B cell (primary cell): ENCODE results near the gene CABLES1. TPM values are rescaled to one million over a fixed set of nuclear protein-coding genes. Genes with fewer than 3 reads are reported as not detected.
"Not testable (repeated sequence)": the region's sequence is repeated elsewhere in the genome, so short reads cannot be mapped to it uniquely, and the experiment has no call there.

Experiments used
- ATAC-seq: fragments of 200-7000 bp; cut with Tn5 transposase; one replicate; pipeline ENCODE4 v1.10.0; 2021; ENCODE audit warnings: low read depth, mild to moderate bottlenecking, moderate number of reproducible peaks, moderate library complexity
- CTCF ChIA-PET: fragments of 350-600 bp; sonication (Branson Sonifier 250); formaldehyde crosslinking; loops from one replicate; lab custom pipeline; 2021; ENCODE audit warnings: antibody characterized with exemption, inconsistent platforms; lab: Charles Lee
- POLR2A ChIA-PET: fragments of 350-600 bp; sonication (Branson Sonifier 250); formaldehyde crosslinking; loops from one replicate; lab custom pipeline; 2021; ENCODE audit warnings: antibody characterized with exemption; lab: Charles Lee
- DNase-seq: peaks from one replicate; pipeline ENCODE4 v3.0.0; 2013
- H2AFZ ChIP-seq: 2 replicates; pipeline ENCODE4 v1.6.1; 2012; ENCODE audit warnings: mild to moderate bottlenecking, low read depth, low read length; ENCODE audit not compliant: insufficient read depth, poor library complexity, severe bottlenecking
- H3K27ac ChIP-seq, 2 donors: 1 replicate in 1 of 2; 2 replicates in 1 of 2; pipeline ENCODE4 v1.5.1; 2012 to 2013; ENCODE audit warnings: low read length in 2 of 2, mild to moderate bottlenecking in 2 of 2, moderate library complexity in 1 of 2
- H3K27me3 ChIP-seq, 4 experiments: fragments of 200-600 bp in 1 of 4; sonication (generic) in 1 of 4; replicated peaks in 1 of 4; 1 replicate in 2 of 4; 2 replicates in 2 of 4; pipeline versions ENCODE4 v1.6.1 to v1.7.0; 2013 to 2016; ENCODE audit warnings: low read length in 3 of 4, mild to moderate bottlenecking in 2 of 4, mixed read lengths in 1 of 4, moderate library complexity in 1 of 4; ENCODE audit not compliant: insufficient read depth in 4 of 4, control insufficient read depth in 3 of 4; ENCODE audit errors: control extremely low read depth in 1 of 4
- H3K36me3 ChIP-seq, 2 experiments: replicated peaks in 1 of 2; 1 replicate in 1 of 2; 2 replicates in 1 of 2; pipeline versions ENCODE4 v1.6.1 to v1.7.1; 2013; ENCODE audit warnings: low read length in 1 of 2; ENCODE audit not compliant: insufficient read depth in 2 of 2, control insufficient read depth in 1 of 2; ENCODE audit errors: control extremely low read depth in 1 of 2, extremely low read depth in 1 of 2
- H3K4me1 ChIP-seq, 2 donors: fragments of 200-600 bp in 1 of 2; sonication (generic) in 1 of 2; 1 replicate in 1 of 2; 2 replicates in 1 of 2; pipeline versions ENCODE4 v1.5.1 to v1.6.1; 2013 to 2017; ENCODE audit warnings: low read length in 2 of 2; ENCODE audit not compliant: control insufficient read depth in 2 of 2, insufficient read depth in 2 of 2
- H3K4me2 ChIP-seq: replicated peaks from 2 replicates; pipeline ENCODE3; 2012; ENCODE audit warnings: mild to moderate bottlenecking, low read depth, low read length; ENCODE audit not compliant: poor library complexity, severe bottlenecking
- H3K4me3 ChIP-seq, 5 experiments: fragments of 200-600 bp in 1 of 5; sonication (generic) in 1 of 5; 1 replicate in 3 of 5; 2 replicates in 2 of 5; pipeline versions ENCODE4 v1.5.1 to v1.7.0; 2011 to 2016; ENCODE audit warnings: low read length in 4 of 5, mild to moderate bottlenecking in 4 of 5, low read depth in 2 of 5, control low read depth in 1 of 5, moderate library complexity in 1 of 5; ENCODE audit not compliant: insufficient read depth in 1 of 5; ENCODE audit errors: control extremely low read depth in 1 of 5, extremely low read depth in 1 of 5
- H3K79me2 ChIP-seq: fragments of 200-600 bp; sonication (generic); one replicate; pipeline ENCODE4 v1.6.0; 2016; ENCODE audit warnings: low read length; ENCODE audit not compliant: control insufficient read depth, insufficient read depth
- H3K9ac ChIP-seq: fragments of 200-600 bp; sonication (generic); 2 replicates; pipeline ENCODE4 v1.6.1; 2017; ENCODE audit warnings: mild to moderate bottlenecking, low read length, moderate library complexity
- H3K9me3 ChIP-seq, 3 donors: one replicate each; pipeline versions ENCODE4 v1.6.1 to v1.7.1; 2013; ENCODE audit warnings: low read length in 2 of 3; ENCODE audit not compliant: control insufficient read depth in 2 of 3, insufficient read depth in 1 of 3; ENCODE audit errors: control extremely low read depth in 1 of 3
- H4K20me1 ChIP-seq: 2 replicates; pipeline ENCODE4 v1.6.0; 2012; ENCODE audit warnings: mild to moderate bottlenecking, low read length; ENCODE audit not compliant: insufficient read depth, control insufficient read depth, poor library complexity, severe bottlenecking
- H3K27ac Mint-ChIP-seq: one replicate; pipeline ENCODE4 v1.8.0; 2021; ENCODE audit warnings: mixed read lengths
- H3K27me3 Mint-ChIP-seq: one replicate; pipeline ENCODE4 v1.8.0; 2021; ENCODE audit warnings: mixed read lengths
- H3K4me1 Mint-ChIP-seq: one replicate; pipeline ENCODE4 v1.8.0; 2021; ENCODE audit warnings: mixed read lengths
- H3K4me3 Mint-ChIP-seq: one replicate; pipeline ENCODE4 v1.8.0; 2021; ENCODE audit warnings: mixed read lengths
- H3K9me3 Mint-ChIP-seq: one replicate; pipeline ENCODE4 v1.8.0; 2022; ENCODE audit warnings: mixed read lengths; ENCODE audit not compliant: insufficient read depth
- CTCF ChIP-seq: fragments of 200-600 bp; IDR thresholded peaks from one replicate; pipeline ENCODE4 v1.8.0; 2022; ENCODE audit warnings: antibody characterized with exemption, mild to moderate bottlenecking
- EZH2 ChIP-seq: IDR thresholded peaks from 2 replicates; pipeline ENCODE4 v1.6.1; 2012; ENCODE audit warnings: borderline replicate concordance, low read depth, mild to moderate bottlenecking, moderate library complexity, low read length; ENCODE audit not compliant: insufficient read depth, poor library complexity, severe bottlenecking
- WGBS: methylation state at CpG from one replicate; pipeline ENCODE4 v1.1.5; 2013; ENCODE audit warnings: missing lambda C conversion rate; ENCODE audit not compliant: insufficient coverage; 5-methylcytosine and 5-hydroxymethylcytosine counted together
- intact Hi-C: fragments of 100-400 bp; cut with micrococcal nuclease; formaldehyde crosslinking; loops from one replicate; pipeline ENCODE4 v1.10.0; 2022
- polyA plus RNA-seq: library from polyadenylated mRNA; depleted of rRNA; stranded (reverse); fragments of >200 nt; gene quantifications from 2 replicates; pipeline ENCODE4 v1.2.3, GENCODE V29; 2012
- total RNA-seq, 2 donors: library from RNA; stranded (reverse); fragments of 120-200 nt in 1 of 2; gene quantifications; 1 replicate in 1 of 2; 2 replicates in 1 of 2; pipeline versions ENCODE4 v1.2.3 to v1.2.4, GENCODE V29; 2013 to 2022

CABLES1 gene
- total and polyA plus RNA-seq, 2 donors (not counting 1 experiment from before 2014, with no cell fraction given), result 0.30 to 56.3 TPM

GRCh38 chr18:23095463-23095862 lies 39.8 kb upstream of the CABLES1 start:
- H3K4me1 ChIP-seq, result peaks cover 8 to 14% of the 10 kb centered on the region in 2 donors
- intact Hi-C loops, result no loop called here
- H3K27ac Mint-ChIP-seq, result no peak overlapping the region
- H3K27ac ChIP-seq, result no peak overlapping the region
- no peaks in the 10 kb centered on the region for H3K79me2 ChIP-seq
- H4K20me1 ChIP-seq, result no peaks in the 10 kb centered on the region
- no peak overlapping the region for H3K4me2 ChIP-seq
- peaks cover 10% of the 10 kb centered on the region for H3K4me1 Mint-ChIP-seq
- H3K4me3 Mint-ChIP-seq, result no peak overlapping the region
- 96% methylated on average over 3 of the region's 6 CpGs for whole genome bisulfite sequencing
- H3K4me3 ChIP-seq, result no peak overlapping the region
- ChIA-PET CTCF (no interaction called here), POLR2A (no interaction called here)
- H3K27me3 Mint-ChIP-seq, result peaks cover 7% of the 10 kb centered on the region
- peaks cover 0 to 3% (median 0%) of the 10 kb centered on the region in 4 experiments for H3K27me3 ChIP-seq
- DNase-seq, result no peak
- no peak for TF ChIP-seq EZH2
- no peak for TF ChIP-seq CTCF
- no peak overlapping the region for H2AFZ ChIP-seq
- H3K9ac ChIP-seq, result no peak overlapping the region
- H3K9me3 ChIP-seq, result no peaks in the 10 kb centered on the region
- no peaks in the 10 kb centered on the region for H3K36me3 ChIP-seq
- no peak for ATAC-seq
- no peaks in the 10 kb centered on the region for H3K9me3 Mint-ChIP-seq

DNA sequence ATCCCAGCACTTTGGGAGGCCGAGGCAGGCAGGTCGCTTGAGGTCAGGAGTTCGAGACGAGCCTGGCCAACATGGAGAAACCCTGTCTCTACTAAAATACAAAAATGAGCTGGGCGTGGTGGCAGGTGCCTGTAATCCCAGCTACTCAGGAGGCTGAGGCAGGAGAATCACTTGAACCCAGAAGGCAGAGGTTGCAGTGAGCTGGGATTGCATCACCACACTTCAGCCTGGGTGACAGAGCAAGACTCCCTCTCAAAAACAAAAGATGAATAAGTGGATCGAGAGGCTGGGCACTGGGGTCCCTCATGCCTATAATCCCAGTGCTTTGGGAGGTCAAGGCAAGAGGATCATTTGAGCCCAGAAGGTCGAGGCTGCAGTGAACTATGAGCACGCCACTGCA lies 38.3 kb upstream of the CABLES1 start:
- H2AFZ ChIP-seq, H3K4me2 ChIP-seq, DNase-seq, H3K4me1 ChIP-seq, H3K27ac Mint-ChIP-seq, ATAC-seq, H3K9me3 ChIP-seq, H3K4me3 Mint-ChIP-seq, H3K27ac ChIP-seq, H3K9me3 Mint-ChIP-seq, H3K4me1 Mint-ChIP-seq, H4K20me1 ChIP-seq, H3K36me3 ChIP-seq, H3K27me3 ChIP-seq, H3K9ac ChIP-seq, intact Hi-C loops, H3K79me2 ChIP-seq, H3K4me3 ChIP-seq, POLR2A ChIA-PET, CTCF ChIA-PET: not testable (repeated sequence)
- 92% methylated on average over 6 of the region's 8 CpGs for WGBS
- H3K27me3 Mint-ChIP-seq, result peaks cover 10% of the 10 kb centered on the region
